Neuronal stem cell (in vitro differentiated cells): ENCODE results near the gene PJA1.

Experiments used
- DNase-seq: peaks from one replicate; pipeline ENCODE4 v3.0.0-alpha.2; 2013; ENCODE audit warnings: low spot score
- H2AFZ ChIP-seq: one replicate; pipeline ENCODE4 v1.6.1; 2013; ENCODE audit warnings: mild to moderate bottlenecking, low read length, inconsistent platforms
- H2AK5ac ChIP-seq: 2 replicates; pipeline ENCODE4 v1.6.1; 2013; ENCODE audit warnings: low read depth, mild to moderate bottlenecking, inconsistent platforms, low read length, moderate library complexity, mixed read lengths
- H2BK120ac ChIP-seq: 2 replicates; pipeline ENCODE4 v1.6.1; 2013; ENCODE audit warnings: low read depth, mild to moderate bottlenecking, inconsistent platforms, low read length, moderate library complexity, mixed read lengths
- H2BK12ac ChIP-seq: one replicate; pipeline ENCODE4 v1.6.1; 2013; ENCODE audit warnings: low read length, inconsistent platforms
- H2BK15ac ChIP-seq: 2 replicates; pipeline ENCODE4 v1.6.1; 2013; ENCODE audit warnings: mild to moderate bottlenecking, low read length, inconsistent platforms, mixed read lengths
- H2BK5ac ChIP-seq: one replicate; pipeline ENCODE4 v1.6.1; 2013; ENCODE audit warnings: inconsistent platforms, mild to moderate bottlenecking, low read length, moderate library complexity
- H3K14ac ChIP-seq: one replicate; pipeline ENCODE4 v1.6.1; 2013; ENCODE audit warnings: low read length, inconsistent platforms
- H3K18ac ChIP-seq: 2 replicates; pipeline ENCODE4 v1.6.1; 2013; ENCODE audit warnings: low read length, inconsistent platforms
- H3K23ac ChIP-seq: 2 replicates; pipeline ENCODE4 v1.6.1; 2013; ENCODE audit warnings: low read depth, mild to moderate bottlenecking, mixed read lengths, low read length, inconsistent platforms; ENCODE audit not compliant: poor library complexity
- H3K27ac ChIP-seq: replicated peaks from 3 replicates; pipeline ENCODE4 v1.5.1; 2013; ENCODE audit warnings: low read length, inconsistent platforms
- H3K27me3 ChIP-seq, 3 experiments: 2 replicates each; pipeline ENCODE4 v1.6.1; 2013; ENCODE audit warnings: low read length in 3 of 3, mild to moderate bottlenecking in 2 of 3, inconsistent platforms in 1 of 3, low read depth in 1 of 3, mixed read lengths in 1 of 3, moderate library complexity in 1 of 3; ENCODE audit not compliant: control insufficient read depth in 3 of 3, insufficient read depth in 3 of 3
- H3K36me3 ChIP-seq, 2 donors: replicated peaks in 1 of 2; 2 replicates each; pipeline ENCODE4 v1.6.1; 2013; ENCODE audit warnings: low read length in 2 of 2; ENCODE audit not compliant: control insufficient read depth in 2 of 2, insufficient read depth in 2 of 2
- H3K4ac ChIP-seq: 2 replicates; pipeline ENCODE4 v1.6.1; 2013; ENCODE audit warnings: inconsistent platforms, mild to moderate bottlenecking, low read length, moderate library complexity
- H3K4me1 ChIP-seq, 2 donors: 1 replicate in 1 of 2; 2 replicates in 1 of 2; pipeline ENCODE4 v1.6.1; 2013; ENCODE audit warnings: low read length in 2 of 2, low read depth in 1 of 2; ENCODE audit not compliant: control insufficient read depth in 2 of 2, insufficient read depth in 1 of 2
- H3K4me2 ChIP-seq: one replicate; pipeline ENCODE4 v1.6.1; 2013; ENCODE audit warnings: mild to moderate bottlenecking, low read length, inconsistent platforms; ENCODE audit not compliant: insufficient read depth, poor library complexity, severe bottlenecking
- H3K4me3 ChIP-seq, 2 donors: 2 replicates each; pipeline ENCODE4 v1.5.1; 2013; ENCODE audit warnings: low read length in 2 of 2, mild to moderate bottlenecking in 2 of 2, inconsistent platforms in 1 of 2, moderate library complexity in 1 of 2
- H3K79me1 ChIP-seq: one replicate; pipeline ENCODE4 v1.6.1; 2013; ENCODE audit warnings: low read depth, mild to moderate bottlenecking, inconsistent platforms, low read length, moderate library complexity
- H3K9ac ChIP-seq: one replicate; pipeline ENCODE4 v1.6.1; 2013; ENCODE audit warnings: mild to moderate bottlenecking, low read depth, low read length, inconsistent platforms; ENCODE audit not compliant: poor library complexity
- H3K9me3 ChIP-seq, 2 donors: replicated peaks in 1 of 2; 2 replicates each; pipeline versions ENCODE3 to v1.6.1; 2013; ENCODE audit warnings: low read length in 2 of 2, mild to moderate bottlenecking in 2 of 2, inconsistent platforms in 1 of 2, low read depth in 1 of 2, mixed read lengths in 1 of 2, moderate library complexity in 1 of 2; ENCODE audit not compliant: control insufficient read depth in 2 of 2, insufficient read depth in 1 of 2
- H4K8ac ChIP-seq: one replicate; pipeline ENCODE4 v1.6.1; 2013; ENCODE audit warnings: low read depth, mild to moderate bottlenecking, inconsistent platforms, low read length, moderate library complexity
- H4K91ac ChIP-seq: one replicate; pipeline ENCODE4 v1.6.1; 2013; ENCODE audit warnings: low read length, low read depth, mild to moderate bottlenecking, inconsistent platforms; ENCODE audit not compliant: poor library complexity
- WGBS, 2 donors: extraction: QIAGEN DNeasy Blood & Tissue Kit; methylation state at CpG; one replicate each; pipeline ENCODE4 v1.1.7; 2013; ENCODE audit warnings: missing lambda C conversion rate in 2 of 2, mixed read lengths in 1 of 2; ENCODE audit not compliant: insufficient read length in 2 of 2, insufficient replicate concordance in 1 of 2; ENCODE audit errors: extremely low coverage in 2 of 2; 5-methylcytosine and 5-hydroxymethylcytosine counted together

Gene PJA1

GRCh38 chrX:69138512-69138911 lies 26.7 kb downstream of the PJA1 start:
- H2AK5ac ChIP-seq = no peak overlapping the region
- H3K4me1 ChIP-seq = peaks cover 37 to 40% of the 10 kb centered on the region in 2 donors
- no peak overlapping the region for H3K23ac ChIP-seq
- no peaks in the 10 kb centered on the region for H3K27me3 ChIP-seq
- H3K18ac ChIP-seq = no peak overlapping the region
- no peak overlapping the region for H2AFZ ChIP-seq
- H3K4ac ChIP-seq = no peak overlapping the region
- WGBS, 2 donors = no CpG with 5 or more reads among the region's 3 CpGs
- H2BK5ac ChIP-seq = no peak overlapping the region
- no peak for DNase-seq
- H3K4me2 ChIP-seq = no peak overlapping the region
- H2BK15ac ChIP-seq = no peak overlapping the region
- H3K14ac ChIP-seq = no peak overlapping the region
- no peak overlapping the region for H2BK12ac ChIP-seq
- H3K9me3 ChIP-seq = no peaks in the 10 kb centered on the region
- no peak overlapping the region for H4K91ac ChIP-seq
- H3K79me1 ChIP-seq = no peaks in the 10 kb centered on the region
- H3K36me3 ChIP-seq = no peaks in the 10 kb centered on the region
- H3K9ac ChIP-seq = no peak overlapping the region
- H4K8ac ChIP-seq = no peak overlapping the region
- no peak overlapping the region for H3K4me3 ChIP-seq
- H2BK120ac ChIP-seq = no peak overlapping the region
- H3K27ac ChIP-seq = no peak overlapping the region

- Histone ChIP-seq H3K4me1 (peaks cover 37 to 43% of the 10 kb centered on the region in 2 donors), H3K9ac (no peak overlapping the region), H3K79me1 (no peaks in the 10 kb centered on the region), H3K27me3 (no peaks in the 10 kb centered on the region), H3K14ac (no peak overlapping the region), H3K36me3 (no peaks in the 10 kb centered on the region), H2BK5ac (no peak overlapping the region), H2BK15ac (no peak overlapping the region), H2BK120ac (no peak overlapping the region), H3K4ac (no peak overlapping the region), H3K27ac (peak overlapping the region; percentile 99), H3K4me3 (no peak overlapping the region), H3K4me2 (no peak overlapping the region), H2AK5ac (no peak overlapping the region), H4K8ac (no peak overlapping the region), H3K23ac (no peak overlapping the region), H2BK12ac (no peak overlapping the region), H3K9me3 (no peaks in the 10 kb centered on the region), H4K91ac (no peak overlapping the region), H2AFZ (no peak overlapping the region), H3K18ac (no peak overlapping the region)
- WGBS, 2 donors = no CpG with 5 or more reads among the region's 2 CpGs
- DNase-seq = no peak
Observed at GRCh38 chrX:69138118-69138390, 27.2 kb downstream of the PJA1 start.

- peaks cover 40 to 45% of the 10 kb centered on the region in 2 donors for H3K4me1 ChIP-seq
- H3K27me3 ChIP-seq = no peaks in the 10 kb centered on the region
Observed at GRCh38 chrX:69137371-69138117, 27.7 kb downstream of the PJA1 start.

GRCh38 chrX:69136546-69137331 lies 28.5 kb downstream of the PJA1 start:
- Histone ChIP-seq H2AFZ (peak overlapping the region; percentile 52), H2BK5ac (peak overlapping the region; percentile 71), H4K8ac (peak overlapping the region; percentile 3), H3K4me2 (peak overlapping the region; percentile 33), H3K27ac (peak overlapping the region; percentile 99), H3K79me1 (no peaks in the 10 kb centered on the region), H2BK12ac (peak overlapping the region; percentile 58), H4K91ac (peak overlapping the region; percentile 92), H3K14ac (no peak overlapping the region), H3K4ac (peak overlapping the region; percentile 66), H3K27me3 (no peaks in the 10 kb centered on the region), H3K18ac (peak overlapping the region; percentile 96), H3K23ac (no peak overlapping the region), H3K9me3 (no peaks in the 10 kb centered on the region), H3K4me1 (peaks cover 45 to 49% of the 10 kb centered on the region in 2 donors), H3K4me3 (peak overlapping the region in 1 of 2 donors; percentile 61), H2BK15ac (peak overlapping the region; percentile 49), H3K36me3 (no peaks in the 10 kb centered on the region), H2AK5ac (peak overlapping the region; percentile 88), H3K9ac (peak overlapping the region; percentile 84), H2BK120ac (peak overlapping the region; percentile 61)
- no CpG with 5 or more reads among the region's 42 CpGs for WGBS, 2 donors
- DNase-seq = peak; percentile 40

More at GRCh38 chrX:69137371-69138117, 27.7 kb downstream of the PJA1 start:
- H2AK5ac ChIP-seq = peak overlapping the region; percentile 88
- peak overlapping the region; percentile 99 for H3K27ac ChIP-seq
- no peak overlapping the region for H2BK12ac ChIP-seq
- H3K4me2 ChIP-seq = peak overlapping the region; percentile 33
- no peak overlapping the region for H3K4ac ChIP-seq
- H3K36me3 ChIP-seq = no peaks in the 10 kb centered on the region
- peak overlapping the region; percentile 95 for H3K18ac ChIP-seq
- no peak overlapping the region for H3K9ac ChIP-seq
- H3K9me3 ChIP-seq = no peaks in the 10 kb centered on the region
- H4K8ac ChIP-seq = no peak overlapping the region
- H2BK15ac ChIP-seq = no peak overlapping the region
- peak overlapping the region; percentile 10 to 46 for H3K4me3 ChIP-seq
- H2BK120ac ChIP-seq = peak overlapping the region; percentile 61
- H3K79me1 ChIP-seq = no peaks in the 10 kb centered on the region
- peak overlapping the region; percentile 71 for H2BK5ac ChIP-seq
- no peak overlapping the region for H3K23ac ChIP-seq
- H4K91ac ChIP-seq = no peak overlapping the region
- DNase-seq = no peak
- no peak overlapping the region for H3K14ac ChIP-seq
- no CpG with 5 or more reads among the region's 11 CpGs for WGBS, 2 donors
- peak overlapping the region; percentile 52 for H2AFZ ChIP-seq
